Erythroblast (primary cell): Measurements from ENCODE around the gene ABCF2.

Experiments used
- GATA1 ChIP-seq: IDR thresholded peaks from 2 replicates; pipeline ENCODE4 v1.6.1; 2011; ENCODE audit warnings: low read depth, mild to moderate bottlenecking, control low read depth, low read length, moderate library complexity
- POLR2A ChIP-seq: IDR thresholded peaks from 2 replicates; pipeline ENCODE4 v1.6.1; 2011; ENCODE audit warnings: mild to moderate bottlenecking, low read length

DNA sequence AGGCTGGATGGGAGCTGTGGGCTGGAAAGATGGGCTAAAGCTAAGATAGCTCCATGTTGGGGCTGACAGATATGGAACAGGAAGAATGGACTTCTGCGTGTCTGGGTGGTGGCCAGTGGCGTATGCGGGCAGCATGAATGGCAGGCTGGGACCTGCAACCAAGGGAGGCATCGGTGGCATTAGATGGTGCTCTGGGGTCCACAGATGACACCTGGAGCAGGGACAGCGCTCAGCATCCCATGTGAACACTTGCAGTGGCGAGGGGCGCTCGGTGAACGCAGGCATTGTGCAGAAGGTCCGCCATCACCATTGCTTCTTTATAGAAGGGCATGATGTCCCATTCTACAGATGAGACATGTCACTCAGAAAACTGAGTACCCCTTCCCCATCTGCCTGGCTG lies 42.5 kb upstream of the ABCF2 start:
- TF ChIP-seq POLR2A (no peak), GATA1 (no peak)
